ENCODE results near the gene PCDHA3.
"Not testable (repeated sequence)": the region's sequence is repeated elsewhere in the genome, so short reads cannot be mapped to it uniquely, and the experiment has no call there.

Gene PCDHA3

GRCh38 chr5:140827704-140828361, 27.0 kb downstream of the PCDHA3 start, which contains the start of gene PCDHA6:
PCDHA6 (plus strand) TSS chr5:140827960; CDS start chr5:140828092, 132 bp downstream.
- H3K4me3 ChIP-seq (replicated peaks in 1 of 2; ENCODE audit: low read depth in 2 of 2, low read length in 2 of 2): no peak within 1 kb of the TSS
- peak in 1 of 2 donors; percentile 8 for DNase-seq (ENCODE audit: low read depth in 2 of 2)
- no peak for TF ChIP-seq CTCF (IDR thresholded peaks at IDR 0.05; ENCODE audit: low read depth, low read length)

DNA sequence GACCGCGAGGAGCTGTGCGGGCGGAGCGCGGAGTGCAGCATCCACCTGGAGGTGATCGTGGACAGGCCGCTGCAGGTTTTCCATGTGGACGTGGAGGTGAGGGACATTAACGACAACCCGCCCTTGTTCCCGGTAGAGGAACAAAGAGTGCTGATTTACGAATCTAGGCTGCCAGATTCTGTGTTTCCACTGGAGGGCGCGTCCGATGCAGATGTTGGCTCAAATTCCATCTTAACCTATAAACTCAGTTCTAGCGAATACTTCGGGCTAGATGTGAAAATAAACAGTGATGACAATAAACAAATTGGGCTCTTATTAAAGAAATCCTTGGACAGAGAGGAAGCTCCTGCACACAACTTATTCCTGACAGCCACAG, 27.5 kb downstream of the PCDHA3 start:
- H3K4me3 ChIP-seq (replicated peaks in 1 of 2; ENCODE audit: low read depth in 2 of 2, low read length in 2 of 2): no peak overlapping the region
- TF ChIP-seq CTCF (IDR thresholded peaks at IDR 0.05; ENCODE audit: low read depth, low read length): no peak

DNA sequence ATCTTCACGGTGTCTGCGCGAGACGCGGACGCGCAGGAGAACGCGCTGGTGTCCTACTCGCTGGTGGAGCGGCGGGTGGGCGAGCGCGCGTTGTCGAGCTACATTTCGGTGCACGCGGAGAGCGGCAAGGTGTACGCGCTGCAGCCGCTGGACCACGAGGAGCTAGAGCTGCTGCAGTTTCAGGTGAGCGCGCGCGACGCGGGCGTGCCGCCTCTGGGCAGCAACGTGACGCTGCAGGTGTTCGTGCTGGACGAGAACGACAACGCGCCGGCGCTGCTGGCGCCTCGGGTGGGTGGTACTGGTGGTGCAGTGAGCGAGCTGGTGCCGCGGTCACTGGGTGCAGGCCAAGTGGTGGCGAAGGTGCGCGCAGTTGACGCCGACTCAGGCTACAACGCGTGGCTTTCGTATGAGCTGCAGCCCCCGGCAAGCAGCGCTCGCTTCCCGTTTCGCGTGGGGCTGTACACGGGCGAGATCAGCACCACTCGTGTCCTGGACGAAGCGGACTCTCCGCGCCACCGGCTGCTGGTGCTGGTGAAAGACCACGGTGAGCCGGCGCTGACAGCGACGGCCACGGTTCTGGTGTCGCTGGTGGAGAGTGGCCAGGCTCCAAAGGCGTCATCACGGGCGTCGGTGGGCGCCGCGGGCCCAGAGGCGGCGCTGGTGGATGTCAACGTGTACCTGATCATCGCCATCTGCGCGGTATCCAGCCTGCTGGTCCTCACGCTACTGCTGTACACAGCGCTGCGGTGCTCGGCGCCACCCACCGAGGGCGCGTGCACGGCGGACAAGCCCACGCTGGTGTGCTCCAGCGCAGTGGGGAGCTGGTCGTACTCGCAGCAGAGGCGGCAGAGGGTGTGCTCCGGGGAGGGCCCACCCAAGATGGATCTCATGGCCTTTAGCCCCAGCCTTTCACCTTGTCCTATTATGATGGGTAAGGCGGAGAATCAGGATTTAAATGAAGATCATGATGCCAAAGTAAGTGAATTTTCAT, 28.9 kb downstream of the PCDHA3 start:
- not testable (repeated sequence) for DNase-seq (ENCODE audit: low read depth in 2 of 2); H3K4me3 ChIP-seq (replicated peaks in 1 of 2; ENCODE audit: low read depth in 2 of 2, low read length in 2 of 2)

More for the DNA sequence above, 27.5 kb downstream of the PCDHA3 start:
- DNase-seq (ENCODE audit: low read depth in 2 of 2): no peak

GRCh38 chr5:140833993-140834392, 33.1 kb downstream of the PCDHA3 start, which contains the start of gene PCDHA7:
PCDHA7 (plus strand) TSS chr5:140834269; CDS start chr5:140834384, 115 bp downstream.
- TF ChIP-seq CTCF (IDR thresholded peaks at IDR 0.05; ENCODE audit: low read depth, low read length): no peak
- H3K4me3 ChIP-seq (replicated peaks in 1 of 2; ENCODE audit: low read depth in 2 of 2, low read length in 2 of 2): no peak within 1 kb of the TSS
- peak; percentile 24 to 46 for DNase-seq (ENCODE audit: low read depth in 2 of 2)

DNA sequence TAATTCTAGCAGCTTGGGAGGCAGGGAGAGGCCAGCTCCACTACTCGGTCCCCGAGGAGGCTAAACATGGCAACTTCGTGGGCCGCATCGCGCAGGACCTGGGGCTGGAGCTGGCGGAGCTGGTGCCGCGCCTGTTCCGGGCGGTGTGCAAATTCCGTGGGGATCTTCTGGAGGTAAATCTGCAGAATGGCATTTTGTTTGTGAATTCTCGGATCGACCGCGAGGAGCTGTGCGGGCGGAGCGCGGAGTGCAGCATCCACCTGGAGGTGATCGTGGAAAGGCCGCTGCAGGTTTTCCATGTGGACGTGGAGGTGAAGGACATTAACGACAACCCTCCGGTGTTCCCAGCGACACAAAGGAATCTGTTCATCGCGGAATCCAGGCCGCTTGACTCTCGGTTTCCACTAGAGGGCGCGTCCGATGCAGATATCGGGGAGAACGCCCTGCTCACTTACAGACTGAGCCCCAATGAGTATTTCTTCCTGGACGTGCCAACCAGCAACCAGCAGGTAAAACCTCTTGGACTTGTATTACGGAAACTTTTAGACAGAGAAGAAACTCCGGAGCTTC, 33.7 kb downstream of the PCDHA3 start:
- DNase-seq (ENCODE audit: low read depth in 2 of 2); H3K4me3 ChIP-seq (replicated peaks in 1 of 2; ENCODE audit: low read depth in 2 of 2, low read length in 2 of 2): not testable (repeated sequence)

GRCh38 chr5:140835622-140836510, 35.0 kb downstream of the PCDHA3 start:
- no peak overlapping the region for H3K4me3 ChIP-seq (replicated peaks in 1 of 2; ENCODE audit: low read depth in 2 of 2, low read length in 2 of 2)
- no peak for DNase-seq (ENCODE audit: low read depth in 2 of 2)
- no peak for TF ChIP-seq CTCF (IDR thresholded peaks at IDR 0.05; ENCODE audit: low read depth, low read length)

All from cardiac fibroblast (primary cell).